ENCODE measurements around the gene TRABD2B. TPM values are rescaled to one million over a fixed set of nuclear protein-coding genes. Genes with fewer than 3 reads are reported as not detected.

Gene TRABD2B
- total RNA-seq, 3 donors from 2014 or later, result 1.4 to 3.7 (median 2.3) TPM

DNA sequence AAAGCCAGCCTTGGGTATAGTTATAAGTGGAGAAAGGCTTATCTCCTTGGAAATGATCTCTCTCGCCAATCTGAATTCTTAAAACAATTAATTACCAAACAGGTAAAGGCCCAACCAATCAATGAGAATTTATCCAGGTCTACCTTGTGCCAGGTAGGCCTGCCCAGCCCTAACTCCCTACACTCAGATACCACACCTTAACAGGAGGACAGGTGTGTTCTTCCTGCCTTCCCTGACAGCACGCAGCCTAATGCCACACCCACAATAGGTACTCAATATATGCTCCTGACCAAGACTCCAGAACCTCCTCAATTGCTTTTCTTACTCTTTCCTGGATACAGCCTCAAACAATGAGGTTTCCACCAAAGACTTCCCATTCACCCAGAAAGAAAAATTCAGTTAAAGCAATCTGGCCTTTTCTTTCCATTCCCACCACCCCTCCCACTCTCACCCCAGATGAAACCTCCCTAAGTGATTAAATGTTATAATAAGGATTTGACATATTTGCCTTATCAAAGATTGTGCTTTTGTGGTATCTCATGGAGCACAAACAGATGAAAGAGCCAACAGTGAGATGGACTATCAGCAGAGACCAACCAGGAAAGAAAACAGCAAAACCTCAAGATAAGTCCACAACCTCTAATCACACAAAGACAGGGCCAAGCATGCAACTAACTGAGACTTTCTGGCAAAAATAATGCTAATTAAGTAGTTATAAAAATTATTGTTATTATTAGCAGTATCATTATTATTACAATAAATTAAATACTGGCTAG, 25.6 kb downstream of the TRABD2B start:
- DNase-seq (ENCODE audit: low spot score in 2 of 2), result no peak
- H3K27ac ChIP-seq, result no peak overlapping the region
- H3K4me3 ChIP-seq, result no peak overlapping the region
- H3K36me3 ChIP-seq, result no peaks in the 10 kb centered on the region
- no peaks in the 10 kb centered on the region for H3K27me3 ChIP-seq
- no peaks in the 10 kb centered on the region for H3K4me1 ChIP-seq
- no peaks in the 10 kb centered on the region for H3K9me3 ChIP-seq
- intact Hi-C loops (cut with DNase I; ENCODE audit: low total_unique reads), result no loop called here
- TF ChIP-seq POLR2A (IDR thresholded peaks at IDR 0.05), result no peak
- TF ChIP-seq POLR2AphosphoS5 (IDR thresholded peaks at IDR 0.05), result no peak
- no peak for TF ChIP-seq CTCF (IDR thresholded peaks at IDR 0.05)

GRCh38 chr1:47970882-47971281, 26.3 kb downstream of the TRABD2B start:
- H3K27me3 ChIP-seq, result no peaks in the 10 kb centered on the region
- no peak overlapping the region for H3K4me3 ChIP-seq
- no peaks in the 10 kb centered on the region for H3K9me3 ChIP-seq
- H3K4me1 ChIP-seq, result no peaks in the 10 kb centered on the region
- intact Hi-C loops (cut with DNase I; ENCODE audit: low total_unique reads), result no loop called here
- H3K27ac ChIP-seq, result no peak overlapping the region
- no peak for DNase-seq (ENCODE audit: low spot score in 2 of 2)
- H3K36me3 ChIP-seq, result no peaks in the 10 kb centered on the region
- TF ChIP-seq POLR2A (IDR thresholded peaks at IDR 0.05), result no peak
- TF ChIP-seq CTCF (IDR thresholded peaks at IDR 0.05), result no peak
- no peak for TF ChIP-seq POLR2AphosphoS5 (IDR thresholded peaks at IDR 0.05)

- H3K4me3 ChIP-seq, result no peak overlapping the region
- no peak overlapping the region for H3K27ac ChIP-seq
- no peak for DNase-seq (ENCODE audit: low spot score in 2 of 2)
- TF ChIP-seq CTCF (IDR thresholded peaks at IDR 0.05) (no peak), POLR2A (IDR thresholded peaks at IDR 0.05) (no peak), POLR2AphosphoS5 (IDR thresholded peaks at IDR 0.05) (no peak)
- intact Hi-C loops (cut with DNase I; ENCODE audit: low total_unique reads), result no loop called here
- H3K27me3 ChIP-seq, result no peaks in the 10 kb centered on the region
- no peaks in the 10 kb centered on the region for H3K9me3 ChIP-seq
- no peaks in the 10 kb centered on the region for H3K36me3 ChIP-seq
- H3K4me1 ChIP-seq, result no peaks in the 10 kb centered on the region
Measured at GRCh38 chr1:47969478-47969877, 27.7 kb downstream of the TRABD2B start.

DNA sequence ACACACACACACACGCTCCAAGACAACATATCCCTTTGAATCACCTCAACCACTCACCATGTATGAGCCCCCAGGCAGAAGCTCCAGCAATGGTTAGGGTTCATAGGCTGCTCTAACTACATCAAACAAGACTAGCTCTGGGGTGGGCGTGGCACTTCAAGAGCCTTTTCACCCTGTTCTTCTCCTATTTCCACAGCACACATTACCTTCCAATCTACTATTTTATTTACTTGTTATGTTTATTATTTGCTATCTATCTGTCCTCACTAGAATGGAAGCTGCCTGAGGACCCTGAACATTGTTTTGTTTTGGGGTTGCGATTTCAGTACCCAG, 28.7 kb downstream of the TRABD2B start:
- no peaks in the 10 kb centered on the region for H3K36me3 ChIP-seq
- no peaks in the 10 kb centered on the region for H3K9me3 ChIP-seq
- intact Hi-C loops (cut with DNase I; ENCODE audit: low total_unique reads), result no loop called here
- no peak for TF ChIP-seq CTCF (IDR thresholded peaks at IDR 0.05)
- no peak for TF ChIP-seq POLR2AphosphoS5 (IDR thresholded peaks at IDR 0.05)
- no peak for TF ChIP-seq POLR2A (IDR thresholded peaks at IDR 0.05)
- no peak for DNase-seq (ENCODE audit: low spot score in 2 of 2)
- no peaks in the 10 kb centered on the region for H3K4me1 ChIP-seq
- no peak overlapping the region for H3K27ac ChIP-seq
- no peaks in the 10 kb centered on the region for H3K27me3 ChIP-seq
- no peak overlapping the region for H3K4me3 ChIP-seq

DNA sequence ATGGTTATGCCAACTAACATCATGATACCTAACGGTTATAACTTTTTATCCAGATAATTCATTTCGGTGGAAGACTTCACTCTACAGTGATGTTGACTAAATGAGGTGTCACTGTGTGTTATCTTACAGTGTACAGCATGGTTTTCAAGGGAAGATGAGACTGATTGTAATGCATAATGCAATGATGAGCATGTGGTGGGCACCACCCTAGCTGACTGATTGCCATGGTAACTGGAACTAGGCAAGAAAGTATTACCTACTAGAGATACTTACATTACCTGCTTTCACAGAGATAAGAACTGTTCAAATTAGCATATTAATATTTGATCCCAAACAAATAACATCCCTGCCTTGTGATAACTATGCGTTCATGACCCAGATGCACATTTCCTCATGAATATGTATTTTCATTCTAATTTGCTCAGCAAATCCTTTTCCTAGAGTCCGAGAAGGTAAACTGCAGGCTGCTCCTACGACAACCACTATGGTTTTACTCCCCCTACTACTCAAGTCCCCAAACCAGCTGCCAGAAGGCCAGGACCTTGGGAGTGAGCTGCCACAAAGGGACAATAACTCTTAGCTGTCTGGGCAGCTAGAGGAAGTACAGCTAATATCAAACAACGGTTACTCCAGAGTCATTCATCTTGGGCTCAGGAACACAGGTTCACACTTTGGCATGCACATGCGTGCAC, 29.2 kb downstream of the TRABD2B start:
- no peaks in the 10 kb centered on the region for H3K36me3 ChIP-seq
- no peak overlapping the region for H3K27ac ChIP-seq
- no peaks in the 10 kb centered on the region for H3K9me3 ChIP-seq
- no peak for DNase-seq (ENCODE audit: low spot score in 2 of 2)
- TF ChIP-seq POLR2AphosphoS5 (IDR thresholded peaks at IDR 0.05), result no peak
- TF ChIP-seq POLR2A (IDR thresholded peaks at IDR 0.05), result no peak
- TF ChIP-seq CTCF (IDR thresholded peaks at IDR 0.05), result no peak
- intact Hi-C loops (cut with DNase I; ENCODE audit: low total_unique reads), result no loop called here
- no peak overlapping the region for H3K4me3 ChIP-seq
- no peaks in the 10 kb centered on the region for H3K27me3 ChIP-seq
- no peaks in the 10 kb centered on the region for H3K4me1 ChIP-seq

Measured in breast epithelium (tissue), 4 donors.